M059J (cell line): ENCODE results near the gene TECTA. TPM values are rescaled to one million over a fixed set of nuclear protein-coding genes. Genes with fewer than 3 reads are reported as not detected.
"Not testable (repeated sequence)": the region's sequence is repeated elsewhere in the genome, so short reads cannot be mapped to it uniquely, and the experiment has no call there.

Experiments used
- DNase-seq: peaks from one replicate; pipeline ENCODE4 v3.0.0-alpha.2; 2012; ENCODE audit warnings: low read depth
- total RNA-seq: library from RNA; depleted of rRNA; stranded (reverse); fragments of >200 nt; shearing (Covaris generic); gene quantifications from 2 replicates; pipeline ENCODE4 v1.2.3, GENCODE V29; 2014

TECTA gene
- total RNA-seq, 1 experiment from 2014 or later, result 0.32 TPM

DNA sequence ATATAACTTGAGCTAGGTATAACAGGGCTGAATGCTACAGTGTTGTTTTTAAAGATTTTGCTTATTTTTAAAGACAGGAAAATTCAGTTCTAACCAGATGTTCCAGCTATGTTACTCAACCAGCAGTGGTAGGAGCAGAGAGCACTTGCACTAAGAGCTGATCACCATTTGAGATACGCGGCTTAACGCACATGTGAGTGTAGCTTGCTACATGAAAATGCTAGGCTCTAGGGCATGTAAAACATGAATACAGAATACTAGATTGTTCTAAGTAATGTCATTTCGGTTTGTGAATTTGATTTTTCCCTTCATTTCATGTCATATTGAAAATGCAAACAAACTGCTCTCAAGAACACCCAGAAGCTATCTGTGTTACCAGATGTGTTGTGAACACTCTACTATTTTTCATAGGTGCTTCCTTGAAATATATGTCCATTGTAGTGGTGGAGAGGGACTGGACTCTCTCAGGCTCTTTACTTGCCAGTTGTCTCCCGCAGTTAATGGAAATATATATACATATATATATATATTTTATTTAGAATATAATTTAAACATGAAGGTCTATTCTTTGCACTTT is 10.8 kb upstream of the TECTA start:
- DNase-seq, result no peak

DNA sequence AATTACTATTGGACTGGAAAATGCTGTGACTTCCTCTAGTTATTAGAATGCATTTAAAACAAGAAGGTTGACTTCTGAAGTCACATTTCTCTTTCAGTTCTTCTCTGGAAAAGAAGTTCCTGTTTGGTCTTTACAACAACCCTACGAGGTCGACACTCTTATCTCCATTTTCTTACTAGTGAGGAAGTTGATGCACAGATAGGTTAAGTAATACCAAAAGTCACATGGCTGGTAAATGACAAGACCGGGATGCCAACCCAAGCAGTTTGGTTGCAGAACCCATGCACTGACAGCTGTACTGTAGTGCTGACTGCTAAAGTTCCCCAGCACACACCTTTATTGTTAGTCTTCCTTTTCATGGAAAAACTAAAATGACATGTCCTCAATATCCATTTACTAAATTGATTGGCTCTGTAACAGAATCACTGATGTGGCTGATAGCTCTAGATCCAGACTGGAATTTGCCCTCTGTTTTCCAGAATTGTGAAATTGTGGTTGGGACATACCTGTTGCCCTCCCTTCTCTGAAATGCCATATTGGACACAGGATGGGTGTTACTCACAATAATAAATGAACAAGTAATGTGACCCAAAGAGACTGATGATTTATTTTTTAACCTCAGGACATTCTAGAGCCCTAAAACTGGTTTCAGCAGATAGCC is 9.4 kb upstream of the TECTA start:
- DNase-seq, result no peak

GRCh38 chr11:121095561-121095960 is 5.5 kb upstream of the TECTA start:
- peak; percentile 13 for DNase-seq

GRCh38 chr11:121099364-121099763 is 1.7 kb upstream of the TECTA start:
- no peak for DNase-seq

- peak; percentile 60 for DNase-seq
These were observed 1.2 kb upstream of the TECTA start for GRCh38 chr11:121099885-121100284.

DNA sequence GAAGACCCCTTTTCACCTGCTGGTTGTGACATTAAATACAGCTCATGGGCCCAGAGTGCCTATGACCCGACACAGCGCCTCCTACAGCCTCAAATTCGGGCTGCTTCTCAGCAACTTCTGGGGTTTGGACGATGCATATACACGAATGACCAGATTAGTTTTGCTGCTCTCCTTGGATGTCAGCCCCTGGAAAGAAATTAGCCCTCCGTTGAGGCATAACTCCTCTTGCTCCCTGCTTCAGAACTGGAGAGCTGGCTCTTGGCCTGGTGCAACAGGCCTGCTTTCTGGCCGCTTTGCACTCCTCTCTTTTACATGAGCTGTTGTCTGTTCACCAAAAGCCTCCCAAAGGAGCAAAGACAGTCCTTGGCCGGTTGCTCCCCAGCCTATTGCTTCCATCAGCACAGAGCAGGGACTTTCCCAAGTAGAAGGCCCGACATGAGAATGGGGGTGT is 3.3 kb downstream of the TECTA start:
- no peak for DNase-seq

DNA sequence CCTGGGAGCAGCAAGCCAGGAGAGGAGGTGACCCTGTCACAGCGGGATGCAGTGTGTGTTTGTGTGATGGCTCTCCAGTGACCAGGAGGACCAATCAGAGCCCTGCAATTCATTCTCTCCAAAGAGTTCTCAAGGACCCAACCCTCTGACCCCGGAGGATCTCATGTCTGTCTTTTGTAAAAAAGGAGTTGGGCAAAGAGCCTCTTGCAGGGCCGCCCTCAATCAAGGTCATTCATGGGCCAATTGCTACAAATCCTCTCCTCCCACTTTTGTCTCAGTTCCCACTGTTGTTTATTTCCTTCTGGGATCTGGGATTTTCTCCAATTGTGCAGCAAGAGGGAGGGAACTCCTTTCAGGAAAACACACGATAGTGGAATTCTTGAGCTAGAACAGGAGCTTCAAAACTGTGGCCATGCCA is 4.0 kb downstream of the TECTA start:
- DNase-seq, result no peak

- no peak for DNase-seq
These were observed 4.6 kb downstream of the TECTA start for GRCh38 chr11:121105481-121106195.

- peak; percentile 28 for DNase-seq
These were observed 5.8 kb downstream of the TECTA start for GRCh38 chr11:121106812-121107211.

DNA sequence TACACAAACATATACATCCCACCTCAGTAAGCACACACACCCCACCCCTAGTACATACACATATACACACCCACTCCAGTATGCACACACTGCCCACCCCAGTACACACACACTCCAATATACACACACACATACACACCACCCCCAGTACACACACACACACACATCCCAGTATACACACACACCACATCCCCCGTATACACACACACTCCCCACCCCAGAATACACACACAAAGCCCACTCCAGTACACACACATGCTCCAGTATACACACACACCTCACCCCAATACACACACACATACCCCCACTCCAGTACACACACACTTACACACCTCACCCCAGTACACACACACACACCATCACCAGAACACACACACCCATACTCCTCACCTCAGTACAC is 7.4 kb downstream of the TECTA start:
- DNase-seq, result no peak

- DNase-seq, result no peak
These were observed 8.4 kb downstream of the TECTA start for GRCh38 chr11:121109471-121109870.

DNA sequence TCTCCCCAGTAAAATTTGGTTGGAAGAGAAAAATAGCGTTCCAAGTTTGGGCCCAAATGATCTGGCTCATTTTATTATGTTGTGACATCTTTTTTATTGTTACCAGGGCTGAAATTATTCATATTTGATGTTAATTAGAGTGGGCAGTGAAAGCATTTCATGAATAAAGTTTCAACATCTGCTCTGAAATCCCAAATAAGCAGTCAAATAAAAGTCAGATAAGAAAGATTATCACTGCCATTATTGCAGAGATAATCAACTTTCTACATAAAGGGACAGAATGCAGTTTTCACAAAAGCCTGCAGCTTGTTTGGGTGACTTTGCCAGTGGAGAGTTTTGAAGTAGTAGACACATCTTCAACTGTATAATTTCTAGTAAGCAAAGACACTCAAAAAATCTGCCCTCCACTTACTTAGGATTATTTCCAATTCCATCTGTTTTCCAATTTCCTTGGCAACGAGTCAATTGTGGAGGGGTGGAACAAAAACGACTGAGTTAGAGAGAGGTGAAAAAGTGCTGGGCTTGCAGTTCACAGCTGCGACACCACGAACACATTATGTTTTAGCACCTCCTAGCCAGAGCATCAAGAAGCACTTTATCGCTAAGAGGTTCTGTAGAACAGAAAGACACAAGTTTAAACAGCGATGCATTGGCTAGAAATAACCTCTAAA is 9.0 kb downstream of the TECTA start:
- DNase-seq, result no peak

GRCh38 chr11:121110871-121111724 is 10.1 kb downstream of the TECTA start:
- no peak for DNase-seq

- DNase-seq, result peak; percentile 74
These were observed 11.7 kb downstream of the TECTA start for GRCh38 chr11:121112498-121113455.

GRCh38 chr11:121113611-121114010 is 12.6 kb downstream of the TECTA start:
- DNase-seq, result no peak

DNA sequence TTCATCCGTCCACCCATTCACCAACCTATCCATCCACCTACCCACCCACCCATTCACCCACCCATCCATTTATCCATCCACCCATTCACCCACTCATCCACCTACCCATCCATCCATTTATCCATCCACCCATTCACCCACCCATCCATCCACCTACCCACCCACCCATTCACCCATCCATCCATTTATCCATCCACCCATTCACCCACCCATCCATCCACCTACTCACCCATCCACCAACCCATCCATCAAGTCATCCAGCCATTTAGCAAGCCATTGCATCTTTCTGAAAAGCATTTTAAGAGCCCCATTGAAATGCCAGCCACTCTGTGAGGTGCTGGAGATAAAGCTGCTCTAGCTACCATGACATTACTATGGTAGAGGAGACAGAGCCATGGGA is 14.0 kb downstream of the TECTA start:
- DNase-seq, result not testable (repeated sequence)

GRCh38 chr11:121117788-121118187 is 16.7 kb downstream of the TECTA start:
- peak; percentile 29 for DNase-seq

DNA sequence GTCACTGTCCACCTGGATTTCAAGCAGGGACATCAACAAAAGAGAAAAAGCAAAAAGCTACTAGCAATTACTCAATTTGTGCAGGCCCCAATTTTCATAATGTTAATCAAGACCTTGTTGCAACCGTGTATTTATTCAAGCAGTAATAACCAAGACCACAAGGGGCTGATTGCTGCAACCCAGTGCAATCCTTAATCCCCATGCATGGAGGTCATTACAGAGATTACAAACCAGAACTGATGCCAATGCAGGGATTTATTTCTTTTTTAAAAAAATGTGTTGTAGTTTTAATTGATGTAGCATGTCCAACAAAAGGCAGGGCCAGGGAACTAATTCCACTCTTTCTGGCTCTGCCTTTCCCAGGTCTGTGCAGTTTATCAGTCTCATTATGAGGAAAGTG is 18.4 kb downstream of the TECTA start:
- DNase-seq, result no peak

GRCh38 chr11:121122328-121122727 is 21.3 kb downstream of the TECTA start:
- no peak for DNase-seq

GRCh38 chr11:121123496-121124069 is 22.5 kb downstream of the TECTA start:
- no peak for DNase-seq
